Fibroblast of mammary gland (primary cell): ENCODE results near the gene COPZ1.
A peak's percentile ranks its signal among the peaks of the same experiment; 100 is the strongest.

ENCODE experiments used
- DNase-seq: peaks from one replicate; pipeline ENCODE4 v3.0.0-alpha.2; 2010; ENCODE audit warnings: low read depth
- H3K4me3 ChIP-seq: 2 replicates; pipeline ENCODE4 v1.5.1; 2011; ENCODE audit warnings: low read depth, mild to moderate bottlenecking, low read length, moderate library complexity; ENCODE audit not compliant: control insufficient read depth
- TF ChIP-seq, protein P1 (sequence below): conservative IDR thresholded peaks from 2 replicates; pipeline ENCODE4 v1.5.1; 2011; ENCODE audit warnings: low read depth, low read length, inconsistent platforms; ENCODE audit not compliant: control insufficient read depth, insufficient read depth

Gene COPZ1

DNA sequence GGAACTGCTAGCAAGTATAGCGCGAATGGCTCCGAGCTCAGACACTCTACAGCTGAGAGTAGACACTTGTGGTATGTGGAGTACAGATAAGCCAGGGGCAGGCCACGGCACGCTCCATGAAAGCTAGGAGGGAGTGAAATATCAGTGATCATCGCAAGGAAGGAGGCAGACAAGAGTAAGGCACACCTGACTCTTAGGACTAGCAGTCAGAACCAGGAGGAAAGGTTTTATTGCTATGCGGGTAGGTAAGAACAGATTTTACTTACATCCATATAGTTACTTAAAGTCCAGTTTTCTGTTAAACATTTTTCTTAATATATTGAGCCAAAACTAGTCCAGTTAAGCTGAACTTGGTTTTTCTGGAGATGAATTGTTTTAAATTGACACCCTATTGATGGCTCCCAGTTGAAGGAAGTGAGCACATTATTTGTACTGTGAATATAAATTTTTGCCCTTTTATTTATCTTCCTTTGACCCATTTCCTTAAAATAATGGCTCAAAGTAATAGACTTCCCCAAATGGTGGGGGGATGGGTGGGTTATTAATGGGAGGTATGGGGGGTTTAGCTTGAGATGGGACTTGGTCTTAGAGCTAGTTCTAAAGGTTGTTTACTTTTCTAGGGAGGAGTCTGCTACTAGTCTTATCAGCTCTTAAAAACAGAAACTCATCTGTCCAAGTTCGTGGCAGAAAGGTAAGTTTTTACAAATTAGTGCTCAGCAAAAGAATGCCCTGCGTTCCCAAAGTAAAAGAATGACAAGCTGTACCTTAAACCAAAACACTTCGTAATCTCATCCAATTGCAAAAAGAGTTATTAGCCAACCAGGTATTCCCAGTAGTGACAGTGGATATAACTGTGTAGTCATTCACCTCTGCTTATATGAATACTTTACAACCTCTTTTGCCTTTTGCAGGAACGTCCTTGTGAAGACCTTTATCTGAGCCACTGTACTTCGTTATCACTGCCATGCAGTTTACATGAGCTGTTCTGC is 38.6 kb upstream of the COPZ1 start:
- DNase-seq = no peak
- H3K4me3 ChIP-seq = no peak overlapping the region
- TF ChIP-seq, protein P1, sequence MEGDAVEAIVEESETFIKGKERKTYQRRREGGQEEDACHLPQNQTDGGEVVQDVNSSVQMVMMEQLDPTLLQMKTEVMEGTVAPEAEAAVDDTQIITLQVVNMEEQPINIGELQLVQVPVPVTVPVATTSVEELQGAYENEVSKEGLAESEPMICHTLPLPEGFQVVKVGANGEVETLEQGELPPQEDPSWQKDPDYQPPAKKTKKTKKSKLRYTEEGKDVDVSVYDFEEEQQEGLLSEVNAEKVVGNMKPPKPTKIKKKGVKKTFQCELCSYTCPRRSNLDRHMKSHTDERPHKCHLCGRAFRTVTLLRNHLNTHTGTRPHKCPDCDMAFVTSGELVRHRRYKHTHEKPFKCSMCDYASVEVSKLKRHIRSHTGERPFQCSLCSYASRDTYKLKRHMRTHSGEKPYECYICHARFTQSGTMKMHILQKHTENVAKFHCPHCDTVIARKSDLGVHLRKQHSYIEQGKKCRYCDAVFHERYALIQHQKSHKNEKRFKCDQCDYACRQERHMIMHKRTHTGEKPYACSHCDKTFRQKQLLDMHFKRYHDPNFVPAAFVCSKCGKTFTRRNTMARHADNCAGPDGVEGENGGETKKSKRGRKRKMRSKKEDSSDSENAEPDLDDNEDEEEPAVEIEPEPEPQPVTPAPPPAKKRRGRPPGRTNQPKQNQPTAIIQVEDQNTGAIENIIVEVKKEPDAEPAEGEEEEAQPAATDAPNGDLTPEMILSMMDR = no peak

- TF ChIP-seq, protein P1 = no peak
- H3K4me3 ChIP-seq = no peak overlapping the region
- DNase-seq = no peak
Observed at GRCh38 chr12:54287261-54288157, 37.4 kb upstream of the COPZ1 start.

DNA sequence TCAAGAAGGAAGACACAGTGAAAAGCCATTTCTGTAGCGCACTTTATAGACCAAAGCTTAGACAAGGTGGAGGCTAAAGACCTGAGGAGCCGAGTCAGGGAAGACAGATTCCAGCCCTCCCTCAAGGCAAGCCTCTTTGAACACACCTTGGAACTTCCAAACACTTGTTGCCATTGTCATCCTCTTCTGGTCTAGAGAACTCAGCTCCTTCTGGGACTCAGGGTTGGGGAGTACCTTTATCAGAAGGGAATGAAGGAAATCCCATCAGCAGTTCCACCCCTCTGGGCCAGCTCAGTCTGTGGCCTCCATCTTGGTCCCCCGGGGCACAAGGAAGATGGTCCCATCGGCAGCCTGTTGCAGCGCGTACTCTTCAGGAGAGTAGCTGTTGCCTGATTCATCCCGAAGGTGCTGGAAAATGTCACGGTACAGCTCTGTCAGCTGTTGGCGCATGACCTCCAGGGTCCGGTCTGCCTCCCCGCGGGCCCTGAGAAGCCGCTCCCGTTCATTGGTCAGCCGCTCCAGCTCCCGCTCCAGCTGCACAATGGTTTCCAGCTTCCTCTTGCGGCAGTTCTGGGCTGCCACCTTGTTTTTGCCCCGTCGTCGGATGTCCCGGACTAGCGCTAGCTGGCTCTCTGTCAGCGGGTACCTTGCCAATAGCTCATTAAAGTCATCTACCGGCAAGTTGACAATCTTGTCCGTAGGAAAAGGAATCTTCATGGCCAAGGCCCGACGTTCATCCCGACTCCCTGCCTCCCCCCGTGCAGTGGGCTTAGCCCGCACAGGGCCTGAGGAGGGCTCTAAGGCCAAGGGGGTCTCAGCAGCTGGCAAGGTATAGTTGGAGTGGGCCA is 32.6 kb upstream of the COPZ1 start:
- TF ChIP-seq, protein P1 = no peak

GRCh38 chr12:54292931-54293241 is 32.0 kb upstream of the COPZ1 start:
- H3K4me3 ChIP-seq = no peak overlapping the region
- TF ChIP-seq, protein P1 = no peak
- no peak for DNase-seq

More for the DNA sequence above, 32.6 kb upstream of the COPZ1 start:
- DNase-seq = no peak
- H3K4me3 ChIP-seq = no peak overlapping the region

- DNase-seq = peak; percentile 44
- no peak overlapping the region for H3K4me3 ChIP-seq
- TF ChIP-seq, protein P1 = peak; percentile 91
Observed at GRCh38 chr12:54294152-54294952, 30.6 kb upstream of the COPZ1 start.
